GM12874 (cell line): ENCODE data around the gene TMEM198.

Experiments used
- CTCF ChIP-seq: IDR thresholded peaks from 2 replicates; pipeline ENCODE4 v1.5.1; 2011; ENCODE audit warnings: low read depth, mild to moderate bottlenecking, control low read depth, low read length, moderate library complexity; ENCODE audit not compliant: insufficient read depth

The TMEM198 gene

GRCh38 chr2:219527472-219527871, 16.4 kb upstream of the TMEM198 start:
- TF ChIP-seq CTCF, result no peak

GRCh38 chr2:219530048-219530963, 13.5 kb upstream of the TMEM198 start:
- peak; percentile 92 for TF ChIP-seq CTCF

- no peak for TF ChIP-seq CTCF
Measured at GRCh38 chr2:219531639-219532377, 12.0 kb upstream of the TMEM198 start.

GRCh38 chr2:219532378-219532649, 11.5 kb upstream of the TMEM198 start:
- TF ChIP-seq CTCF, result no peak

- TF ChIP-seq CTCF, result no peak
Measured at GRCh38 chr2:219533930-219534661, 9.7 kb upstream of the TMEM198 start.

- no peak for TF ChIP-seq CTCF
Measured at GRCh38 chr2:219536425-219536824, 7.4 kb upstream of the TMEM198 start.

GRCh38 chr2:219536967-219537366, 6.9 kb upstream of the TMEM198 start:
- TF ChIP-seq CTCF, result no peak
